ENCODE data around the gene MIER1.

- TF ChIP-seq CTCF (IDR thresholded peaks at IDR 0.05), result no peak
- TF ChIP-seq POLR2AphosphoS5 (IDR thresholded peaks at IDR 0.05), result no peak
Measured at GRCh38 chr1:67001682-67002425, 77.1 kb downstream of the MIER1 start.
